Stomach (tissue), 9 donors: ENCODE results near the gene CAPZA1. TPM values are rescaled to one million over a fixed set of nuclear protein-coding genes. Genes with fewer than 3 reads are reported as not detected.

Source experiments
- DNase-seq, 2 donors: peaks; one replicate each; pipeline versions ENCODE4 v3.0.0 to v3.0.0-alpha.2; 2013 to 2019
- H3K27ac ChIP-seq, 5 donors: fragments of 200-600 bp in 4 of 5; sonication (generic) in 4 of 5; one replicate each; pipeline ENCODE4 v1.5.1; 2013 to 2019; ENCODE audit warnings: mild to moderate bottlenecking in 1 of 5, moderate library complexity in 1 of 5
- H3K27me3 ChIP-seq, 3 donors: fragments of 200-600 bp; sonication (generic); one replicate each; pipeline ENCODE4 v1.5.1; 2017 to 2019; ENCODE audit warnings: mixed run types in 1 of 3
- H3K36me3 ChIP-seq, 4 donors: fragments of 200-600 bp; sonication (generic); 1 replicate in 3 of 4; 2 replicates in 1 of 4; pipeline ENCODE4 v1.5.1; 2016 to 2019
- H3K4me1 ChIP-seq, 4 donors: fragments of 200-600 bp; sonication (generic); one replicate each; pipeline ENCODE4 v1.5.1; 2016 to 2019
- H3K4me3 ChIP-seq, 4 donors: fragments of 200-600 bp; sonication (generic) in 3 of 4; one replicate each; pipeline ENCODE4 v1.5.1; 2016 to 2019; ENCODE audit warnings: mild to moderate bottlenecking in 1 of 4
- H3K9me3 ChIP-seq, 4 donors: fragments of 200-600 bp; sonication (generic); one replicate each; pipeline ENCODE4 v1.5.1; 2016 to 2019
- EP300 ChIP-seq: sonication (generic); formaldehyde crosslinking; IDR thresholded peaks from one replicate; pipeline ENCODE4 v1.6.1; 2017; ENCODE audit warnings: antibody characterized with exemption
- POLR2A ChIP-seq, 4 donors: fragments of 450-650 bp; IDR thresholded peaks; one replicate each; pipeline ENCODE4 v1.6.1; 2016; ENCODE audit warnings: antibody characterized with exemption in 4 of 4, control low read depth in 2 of 4, mild to moderate bottlenecking in 1 of 4, moderate library complexity in 1 of 4
- POLR2AphosphoS5 ChIP-seq, 3 donors: sonication (generic); formaldehyde crosslinking; IDR thresholded peaks; one replicate each; pipeline ENCODE4 v1.6.1; 2016; ENCODE audit warnings: antibody characterized with exemption in 3 of 3
- WGBS, 5 donors: extraction: QIAGEN DNeasy Blood & Tissue Kit in 3 of 5; methylation state at CpG; one replicate each; pipeline versions ENCODE4 v1.1.5 to v1.1.7; 2013 to 2018; 5-methylcytosine and 5-hydroxymethylcytosine counted together
- intact Hi-C: fragments of 100-400 bp; cut with DNase I; formaldehyde crosslinking; loops from one replicate; pipeline ENCODE4 v1.15.1; 2023; ENCODE audit warnings: low total_unique reads
- polyA plus RNA-seq, 3 donors: library from polyadenylated mRNA; stranded (reverse); fragments of 200-250 nt; gene quantifications; one replicate each; pipeline ENCODE4 v1.2.3, GENCODE V29; 2013
- total RNA-seq, 5 donors: library from RNA; depleted of rRNA; stranded (reverse); fragments of >200 nt; gene quantifications; one replicate each; pipeline versions ENCODE4 v1.1.0 to v1.2.3, GENCODE V29; 2014 to 2016
- TF ChIP-seq, protein P1 (sequence below), 7 experiments: fragments of 450-650 bp in 4 of 7; fragments of 200-600 bp in 3 of 7; sonication (generic) in 3 of 7; IDR thresholded peaks; one replicate each; pipeline ENCODE4 v1.5.1; 2016 to 2019; ENCODE audit warnings: antibody characterized with exemption in 7 of 7, control low read depth in 2 of 7, mild to moderate bottlenecking in 1 of 7
- donor health status: healthy with polysubstance abuse.
- donor health status: Bipolar disorder and iron deficiency.
- donor health status: healthy.

Gene CAPZA1
- total and polyA plus RNA-seq, 8 donors, result 15.8 to 257 (median 67.0) TPM

DNA sequence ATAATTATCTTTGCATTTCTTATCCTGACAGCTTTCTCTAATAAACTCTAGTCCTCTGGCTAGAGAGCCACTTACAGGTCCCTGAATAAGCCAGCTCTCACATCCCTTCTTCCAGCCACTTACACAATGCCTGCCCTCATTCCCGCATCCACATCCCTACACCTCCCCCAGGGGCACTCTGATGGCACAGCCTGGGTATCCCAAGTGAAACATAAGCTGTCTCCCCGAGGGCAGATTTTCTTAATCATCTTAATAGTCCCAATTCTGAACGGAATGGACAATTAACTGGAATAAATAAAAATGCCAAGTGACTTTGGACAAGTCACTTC is 82.4 kb downstream of the CAPZA1 start:
- H3K4me1 ChIP-seq, result peaks cover 72 to 87% (median 80%) of the 10 kb centered on the region in 4 donors
- peaks cover 11 to 62% (median 50%) of the 10 kb centered on the region in 4 donors for H3K36me3 ChIP-seq
- H3K9me3 ChIP-seq, result no peaks in the 10 kb centered on the region
- TF ChIP-seq POLR2AphosphoS5 (IDR thresholded peaks at IDR 0.05), result no peak
- TF ChIP-seq, protein P1, sequence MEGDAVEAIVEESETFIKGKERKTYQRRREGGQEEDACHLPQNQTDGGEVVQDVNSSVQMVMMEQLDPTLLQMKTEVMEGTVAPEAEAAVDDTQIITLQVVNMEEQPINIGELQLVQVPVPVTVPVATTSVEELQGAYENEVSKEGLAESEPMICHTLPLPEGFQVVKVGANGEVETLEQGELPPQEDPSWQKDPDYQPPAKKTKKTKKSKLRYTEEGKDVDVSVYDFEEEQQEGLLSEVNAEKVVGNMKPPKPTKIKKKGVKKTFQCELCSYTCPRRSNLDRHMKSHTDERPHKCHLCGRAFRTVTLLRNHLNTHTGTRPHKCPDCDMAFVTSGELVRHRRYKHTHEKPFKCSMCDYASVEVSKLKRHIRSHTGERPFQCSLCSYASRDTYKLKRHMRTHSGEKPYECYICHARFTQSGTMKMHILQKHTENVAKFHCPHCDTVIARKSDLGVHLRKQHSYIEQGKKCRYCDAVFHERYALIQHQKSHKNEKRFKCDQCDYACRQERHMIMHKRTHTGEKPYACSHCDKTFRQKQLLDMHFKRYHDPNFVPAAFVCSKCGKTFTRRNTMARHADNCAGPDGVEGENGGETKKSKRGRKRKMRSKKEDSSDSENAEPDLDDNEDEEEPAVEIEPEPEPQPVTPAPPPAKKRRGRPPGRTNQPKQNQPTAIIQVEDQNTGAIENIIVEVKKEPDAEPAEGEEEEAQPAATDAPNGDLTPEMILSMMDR (IDR thresholded peaks at IDR 0.05), result no peak
- no peak for TF ChIP-seq EP300
- no peak for TF ChIP-seq POLR2A (IDR thresholded peaks at IDR 0.05)
- DNase-seq, result peak in 1 of 2 donors; percentile 5
- 76 to 86% (median 81%) methylated on average over 3 of the region's 3 CpGs for WGBS, 5 donors
- H3K27ac ChIP-seq, result peak overlapping the region in 4 of 5 donors; percentile 75 to 96 (median 92)
- no peak overlapping the region for H3K4me3 ChIP-seq
- intact Hi-C loops, result loop anchor here (10.0 kb wide), 1 partner anchor 317 kb away; no protein-coding TSS in a partner anchor
- H3K27me3 ChIP-seq, result no peaks in the 10 kb centered on the region

DNA sequence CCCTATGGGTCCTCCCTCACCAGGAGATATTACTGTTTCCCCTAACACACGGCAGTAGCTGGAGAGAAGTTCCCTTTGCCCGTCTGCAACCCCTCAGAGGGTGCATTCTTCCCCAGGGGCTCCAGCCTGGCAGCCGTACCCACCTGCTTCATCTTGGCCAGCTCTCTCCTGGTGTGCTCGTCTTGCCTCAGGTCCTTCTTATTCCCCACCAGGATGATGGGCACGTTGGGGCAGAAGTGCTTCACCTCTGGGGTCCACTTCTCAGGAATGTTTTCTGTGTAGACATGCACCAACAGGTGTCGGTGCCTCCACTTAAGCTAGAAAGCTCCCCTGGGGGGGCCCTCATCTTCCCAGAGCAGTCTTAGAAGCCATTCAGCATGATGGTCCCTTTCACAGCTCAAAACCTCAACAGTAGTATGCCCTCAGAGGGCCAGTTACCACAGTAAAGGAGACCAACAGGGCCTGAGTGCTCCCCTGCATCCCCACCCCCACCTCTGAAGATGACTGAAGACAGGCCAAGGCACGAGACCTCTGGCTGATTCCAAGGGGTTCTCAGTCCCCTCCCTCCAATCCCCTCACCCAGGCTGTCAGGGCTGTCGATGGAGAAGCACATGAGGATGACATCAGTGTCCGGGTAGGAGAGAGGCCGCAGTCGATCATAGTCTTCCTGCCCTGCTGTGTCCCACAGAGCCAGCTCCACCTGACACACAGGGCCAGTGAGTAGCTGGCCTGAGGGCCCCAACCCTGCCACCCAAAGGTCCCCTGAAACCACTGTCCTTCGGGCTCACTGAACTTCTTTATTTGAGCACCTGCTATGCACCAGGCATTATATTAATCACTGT is 83.0 kb downstream of the CAPZA1 start:
- Histone ChIP-seq H3K4me3 (no peak overlapping the region), H3K36me3 (peaks cover 11 to 56% (median 44%) of the 10 kb centered on the region in 4 donors), H3K27ac (peak overlapping the region in 4 of 5 donors; percentile 88 to 98 (median 96)), H3K4me1 (peaks cover 76 to 89% (median 84%) of the 10 kb centered on the region in 4 donors), H3K27me3 (no peaks in the 10 kb centered on the region), H3K9me3 (no peaks in the 10 kb centered on the region)
- 65 to 84% (median 77%) methylated on average over 11 to 12 of the region's 12 CpGs for WGBS, 5 donors
- peak in 1 of 2 donors; percentile 18 for DNase-seq
- intact Hi-C loops, result loop anchor here (10.0 kb wide), 1 partner anchor 318 kb away; no protein-coding TSS in a partner anchor
- TF ChIP-seq, protein P1 (IDR thresholded peaks at IDR 0.05), result no peak
- TF ChIP-seq POLR2A (IDR thresholded peaks at IDR 0.05) (no peak), POLR2AphosphoS5 (IDR thresholded peaks at IDR 0.05) (no peak), EP300 (no peak)

GRCh38 chr1:112703706-112704105 is 84.1 kb downstream of the CAPZA1 start:
- peak overlapping the region in 4 of 5 donors; percentile 95 to 98 (median 96) for H3K27ac ChIP-seq
- no peaks in the 10 kb centered on the region for H3K27me3 ChIP-seq
- peaks cover 72 to 82% (median 81%) of the 10 kb centered on the region in 4 donors for H3K4me1 ChIP-seq
- DNase-seq, result no peak
- WGBS, 5 donors, result 68 to 86% (median 79%) methylated on average over 8 of the region's 8 CpGs
- no peak overlapping the region for H3K4me3 ChIP-seq
- no peaks in the 10 kb centered on the region for H3K9me3 ChIP-seq
- TF ChIP-seq EP300 (no peak), POLR2AphosphoS5 (IDR thresholded peaks at IDR 0.05) (no peak), POLR2A (IDR thresholded peaks at IDR 0.05) (no peak)
- TF ChIP-seq, protein P1 (IDR thresholded peaks at IDR 0.05), result no peak
- H3K36me3 ChIP-seq, result peaks cover 8 to 45% (median 33%) of the 10 kb centered on the region in 4 donors
- intact Hi-C loops, result loop anchor here (10.0 kb wide), 1 partner anchor 319 kb away; no protein-coding TSS in a partner anchor

GRCh38 chr1:112704391-112704933 is 84.8 kb downstream of the CAPZA1 start:
- Histone ChIP-seq H3K4me1 (peaks cover 65 to 74% (median 73%) of the 10 kb centered on the region in 4 donors), H3K4me3 (peak overlapping the region; percentile 72 to 95 (median 87)), H3K9me3 (no peaks in the 10 kb centered on the region), H3K27ac (peak overlapping the region; percentile 69 to 98 (median 96)), H3K27me3 (no peaks in the 10 kb centered on the region), H3K36me3 (peaks cover 8 to 37% (median 28%) of the 10 kb centered on the region in 4 donors)
- 30 to 42% (median 36%) methylated on average over 7 of the region's 7 CpGs for WGBS, 5 donors
- no peak for DNase-seq
- intact Hi-C loops, result loop anchor here (10.0 kb wide), 1 partner anchor 320 kb away; no protein-coding TSS in a partner anchor
- TF ChIP-seq EP300 (no peak), POLR2A (IDR thresholded peaks at IDR 0.05) (no peak), POLR2AphosphoS5 (IDR thresholded peaks at IDR 0.05) (no peak)
- TF ChIP-seq, protein P1 (IDR thresholded peaks at IDR 0.05), result no peak
